Uterus (tissue), 4 donors: Measurements from ENCODE around the gene TLK1. TPM values are rescaled to one million over a fixed set of nuclear protein-coding genes. Genes with fewer than 3 reads are reported as not detected.

Source experiments
- DNase-seq, 2 donors: peaks; one replicate each; pipeline ENCODE4 v3.0.0-alpha.2; 2019 to 2020
- H3K27ac ChIP-seq, 2 donors: fragments of 200-600 bp; sonication (generic); 1 replicate in 1 of 2; 2 replicates in 1 of 2; pipeline ENCODE4 v1.5.1; 2016 to 2018
- H3K27me3 ChIP-seq, 2 donors: fragments of 200-600 bp; sonication (generic); one replicate each; pipeline ENCODE4 v1.5.1; 2018 to 2019; ENCODE audit warnings: control low read depth in 1 of 2
- H3K36me3 ChIP-seq, 2 donors: fragments of 200-600 bp; sonication (generic); one replicate each; pipeline ENCODE4 v1.5.1; 2019; ENCODE audit warnings: control low read depth in 1 of 2
- H3K4me1 ChIP-seq, 2 donors: fragments of 200-600 bp; sonication (generic); one replicate each; pipeline ENCODE4 v1.5.1; 2018 to 2019; ENCODE audit warnings: control low read depth in 1 of 2
- H3K4me3 ChIP-seq, 2 donors: fragments of 200-600 bp; sonication (generic); 1 replicate in 1 of 2; 2 replicates in 1 of 2; pipeline ENCODE4 v1.5.1; 2018 to 2019; ENCODE audit warnings: mild to moderate bottlenecking in 1 of 2
- H3K9me3 ChIP-seq, 2 donors: fragments of 200-600 bp; sonication (generic); one replicate each; pipeline ENCODE4 v1.5.1; 2019; ENCODE audit warnings: control low read depth in 1 of 2
- CTCF ChIP-seq, 4 experiments: fragments of 200-600 bp in 2 of 4; fragments of 450-650 bp in 2 of 4; sonication (generic) in 2 of 4; IDR thresholded peaks; one replicate each; pipeline ENCODE4 v1.5.1; 2016 to 2019; ENCODE audit warnings: antibody characterized with exemption in 4 of 4, mild to moderate bottlenecking in 2 of 4, moderate library complexity in 1 of 4
- POLR2A ChIP-seq, 2 donors: fragments of 450-650 bp; IDR thresholded peaks; one replicate each; pipeline ENCODE4 v1.6.1; 2016; ENCODE audit warnings: antibody characterized with exemption in 2 of 2, mild to moderate bottlenecking in 1 of 2, moderate library complexity in 1 of 2
- intact Hi-C: fragments of 100-400 bp; cut with DNase I; formaldehyde crosslinking; loops from one replicate; pipeline ENCODE4 v1.15.1; 2023; ENCODE audit warnings: low total_unique reads
- total RNA-seq, 4 donors: library from RNA; depleted of rRNA in 3 of 4; stranded (reverse); fragments of >200 nt in 3 of 4; gene quantifications; one replicate each; pipeline versions ENCODE4 v1.1.0 to v1.2.4, GENCODE V29; 2014 to 2023
- donor health status: DM: yes; HTN: yes; CAD: no.

The TLK1 gene
- total RNA-seq, 4 donors from 2014 or later, result 24.4 to 77.3 (median 36.1) TPM

- intact Hi-C loops, result no loop called here
- no peaks in the 10 kb centered on the region for H3K9me3 ChIP-seq
- TF ChIP-seq CTCF (IDR thresholded peaks at IDR 0.05) (no peak), POLR2A (IDR thresholded peaks at IDR 0.05) (no peak)
- peaks cover 0 to 3% of the 10 kb centered on the region in 2 donors for H3K4me1 ChIP-seq
- no peak overlapping the region for H3K27ac ChIP-seq
- H3K4me3 ChIP-seq, result no peak overlapping the region
- H3K27me3 ChIP-seq, result no peaks in the 10 kb centered on the region
- no peak for DNase-seq
- no peaks in the 10 kb centered on the region for H3K36me3 ChIP-seq
Observed at GRCh38 chr2:170943596-170943995, 217.1 kb downstream of the TLK1 start.

- Histone ChIP-seq H3K36me3 (no peaks in the 10 kb centered on the region), H3K4me3 (no peak overlapping the region), H3K27ac (no peak overlapping the region), H3K9me3 (no peaks in the 10 kb centered on the region), H3K4me1 (peaks cover 0 to 3% of the 10 kb centered on the region in 2 donors), H3K27me3 (no peaks in the 10 kb centered on the region)
- DNase-seq, result no peak
- intact Hi-C loops, result no loop called here
- no peak for TF ChIP-seq CTCF (IDR thresholded peaks at IDR 0.05)
- TF ChIP-seq POLR2A (IDR thresholded peaks at IDR 0.05), result no peak
Observed at GRCh38 chr2:170943041-170943440, 217.7 kb downstream of the TLK1 start.

DNA sequence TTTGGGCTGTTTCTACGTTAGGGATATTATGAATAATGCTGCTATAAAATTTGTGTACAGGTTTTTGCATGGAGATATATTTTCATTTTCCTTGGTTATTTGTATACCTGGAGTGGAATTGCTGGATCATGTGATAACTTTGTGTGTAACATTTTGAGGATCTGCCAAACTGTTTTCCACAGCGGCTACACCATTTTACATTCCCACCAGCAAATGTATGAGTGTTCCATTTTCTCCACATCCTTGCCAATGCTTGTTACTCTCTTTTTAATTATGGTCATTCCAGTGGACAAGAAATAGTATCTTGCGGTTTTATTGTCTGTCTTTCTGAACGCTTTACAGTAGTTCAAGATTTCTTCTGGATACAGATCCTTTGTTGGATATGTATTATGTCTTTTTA is 218.1 kb downstream of the TLK1 start:
- H3K9me3 ChIP-seq, result no peaks in the 10 kb centered on the region
- H3K4me1 ChIP-seq, result peaks cover 0 to 3% of the 10 kb centered on the region in 2 donors
- no peaks in the 10 kb centered on the region for H3K27me3 ChIP-seq
- DNase-seq, result no peak
- no peak overlapping the region for H3K27ac ChIP-seq
- H3K36me3 ChIP-seq, result no peaks in the 10 kb centered on the region
- no peak for TF ChIP-seq CTCF (IDR thresholded peaks at IDR 0.05)
- no peak for TF ChIP-seq POLR2A (IDR thresholded peaks at IDR 0.05)
- no peak overlapping the region for H3K4me3 ChIP-seq
- intact Hi-C loops, result no loop called here

Other genes with a start within 250 kb of the TLK1 start
- gene GORASP2, start 231.6 kb downstream of the TLK1 start, total RNA-seq, result 100 to 1,000 TPM in 1 of 4 donors, 10 to 100 TPM in 3; 23.1 to 116 (median 65.4) TPM